GM18519 (cell line): ENCODE data around the gene CHKA.
"Not testable (repeated sequence)": the region's sequence is repeated elsewhere in the genome, so short reads cannot be mapped to it uniquely, and the experiment has no call there.

Source experiments
- ATAC-seq: cut with Tn5 transposase; IDR thresholded peaks from one replicate; pipeline ENCODE4 v1.9.1; 2021; ENCODE audit warnings: mild to moderate bottlenecking, moderate library complexity; ENCODE audit not compliant: unreplicated experiment, low FRiP score

CHKA gene

DNA sequence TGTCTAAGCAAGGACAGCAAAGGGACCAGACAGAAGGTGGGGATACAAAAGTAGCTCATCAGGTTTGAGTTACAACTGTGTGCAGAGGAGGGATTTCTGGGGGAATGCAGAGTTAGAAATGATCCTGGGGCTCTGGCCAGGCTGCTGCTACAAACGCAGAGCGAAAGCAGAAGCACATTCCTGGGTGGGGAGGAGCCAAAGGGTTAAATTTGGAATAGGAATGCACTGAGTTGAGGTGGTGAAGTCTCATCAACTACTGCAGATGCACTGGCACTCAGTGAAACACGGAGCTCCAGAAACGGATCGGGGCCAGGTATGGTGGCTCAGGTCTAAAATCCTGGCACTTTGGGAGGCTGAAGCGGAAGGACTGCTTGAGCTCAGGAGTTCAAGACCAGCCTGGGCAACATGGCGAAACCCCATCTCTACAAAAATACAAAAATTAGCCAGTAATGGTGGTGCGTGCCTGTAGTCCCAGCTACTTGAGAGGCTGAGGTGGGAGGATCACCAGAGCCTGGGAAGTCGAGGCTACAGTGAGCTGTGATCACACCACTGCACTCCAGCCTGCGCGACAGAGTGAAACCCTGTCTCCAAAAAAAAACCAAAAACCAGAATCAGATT, 3.2 kb downstream of the CHKA start:
- no peak for ATAC-seq

GRCh38 chr11:68116974-68117373, 4.2 kb downstream of the CHKA start:
- ATAC-seq, result no peak

DNA sequence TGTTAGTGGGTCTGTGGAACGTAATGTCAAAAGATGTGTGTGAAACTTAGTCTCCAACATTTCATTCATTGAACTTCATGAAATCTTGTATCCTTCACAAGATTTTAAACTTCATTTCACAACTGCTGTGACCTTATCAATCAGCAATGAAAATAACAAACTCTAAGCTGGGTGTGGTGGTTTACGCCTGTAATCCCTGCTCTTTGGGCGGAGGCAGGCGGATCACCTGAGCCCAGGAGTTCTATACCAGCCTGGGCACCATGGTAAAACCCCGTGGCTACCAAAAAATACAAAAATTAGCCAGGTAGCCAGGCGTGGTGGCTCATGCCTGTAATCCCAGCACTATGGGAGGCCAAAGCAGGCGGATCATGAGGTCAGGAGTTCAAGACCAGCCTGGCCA, 5.1 kb downstream of the CHKA start:
- ATAC-seq, result no peak

- ATAC-seq, result no peak
These were observed 5.9 kb downstream of the CHKA start for GRCh38 chr11:68115285-68115684.

GRCh38 chr11:68113986-68114385, 7.2 kb downstream of the CHKA start:
- ATAC-seq, result no peak

DNA sequence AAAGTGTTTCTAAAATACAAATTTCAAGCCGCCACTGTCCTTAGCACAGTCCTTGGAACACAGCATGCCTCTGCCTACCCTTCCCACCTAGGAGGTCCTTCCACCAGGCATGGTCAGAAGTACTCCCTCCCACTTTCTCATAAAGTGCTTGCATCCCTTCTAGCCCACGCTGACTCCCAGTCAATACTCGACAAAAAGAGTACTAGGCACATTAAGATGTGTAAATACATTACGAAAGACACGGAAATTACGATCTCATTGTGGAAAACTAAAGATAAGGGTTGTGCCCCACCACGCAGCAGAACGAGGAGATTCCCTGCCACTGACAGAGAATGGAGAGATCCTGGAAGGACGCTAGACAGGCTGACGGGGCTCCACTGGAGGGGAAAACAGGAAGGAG, 13.5 kb downstream of the CHKA start:
- ATAC-seq, result no peak

DNA sequence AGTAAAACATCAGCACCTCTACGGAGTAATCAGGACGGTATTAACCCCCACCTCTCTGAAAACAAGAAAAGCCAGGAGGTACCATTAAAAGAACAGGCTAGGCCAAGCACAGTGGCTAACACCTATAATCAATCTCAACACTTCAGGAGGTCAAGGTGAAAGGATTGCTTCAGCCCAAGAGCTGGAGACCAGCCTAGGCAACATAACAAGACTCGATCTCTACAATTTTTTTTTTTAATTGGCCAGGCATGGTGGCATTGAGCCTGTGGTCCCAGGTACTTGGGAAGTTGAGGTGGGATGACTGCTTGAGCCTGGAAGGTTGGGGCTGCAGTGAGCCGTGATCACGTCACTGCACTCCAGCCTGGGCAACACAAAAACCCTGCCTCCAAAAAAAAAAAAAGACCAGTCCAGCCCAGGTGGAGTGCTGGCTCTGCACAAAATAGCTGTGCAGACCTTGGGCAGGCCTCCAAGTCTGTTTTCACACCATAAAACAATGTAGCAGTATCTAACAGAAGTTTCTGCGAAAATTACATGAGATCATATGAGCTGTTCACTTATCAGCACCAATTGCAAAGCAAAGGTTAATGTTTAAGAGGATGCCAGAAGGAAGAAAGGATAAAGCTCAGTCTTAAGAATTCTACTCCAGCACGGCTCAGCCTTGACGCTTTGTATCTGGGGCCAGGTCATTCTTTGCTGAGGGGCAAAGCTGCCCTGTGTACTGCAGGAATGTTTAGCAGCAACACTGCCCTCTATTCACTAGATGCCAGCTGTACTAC, 14.8 kb downstream of the CHKA start:
- ATAC-seq, result no peak

DNA sequence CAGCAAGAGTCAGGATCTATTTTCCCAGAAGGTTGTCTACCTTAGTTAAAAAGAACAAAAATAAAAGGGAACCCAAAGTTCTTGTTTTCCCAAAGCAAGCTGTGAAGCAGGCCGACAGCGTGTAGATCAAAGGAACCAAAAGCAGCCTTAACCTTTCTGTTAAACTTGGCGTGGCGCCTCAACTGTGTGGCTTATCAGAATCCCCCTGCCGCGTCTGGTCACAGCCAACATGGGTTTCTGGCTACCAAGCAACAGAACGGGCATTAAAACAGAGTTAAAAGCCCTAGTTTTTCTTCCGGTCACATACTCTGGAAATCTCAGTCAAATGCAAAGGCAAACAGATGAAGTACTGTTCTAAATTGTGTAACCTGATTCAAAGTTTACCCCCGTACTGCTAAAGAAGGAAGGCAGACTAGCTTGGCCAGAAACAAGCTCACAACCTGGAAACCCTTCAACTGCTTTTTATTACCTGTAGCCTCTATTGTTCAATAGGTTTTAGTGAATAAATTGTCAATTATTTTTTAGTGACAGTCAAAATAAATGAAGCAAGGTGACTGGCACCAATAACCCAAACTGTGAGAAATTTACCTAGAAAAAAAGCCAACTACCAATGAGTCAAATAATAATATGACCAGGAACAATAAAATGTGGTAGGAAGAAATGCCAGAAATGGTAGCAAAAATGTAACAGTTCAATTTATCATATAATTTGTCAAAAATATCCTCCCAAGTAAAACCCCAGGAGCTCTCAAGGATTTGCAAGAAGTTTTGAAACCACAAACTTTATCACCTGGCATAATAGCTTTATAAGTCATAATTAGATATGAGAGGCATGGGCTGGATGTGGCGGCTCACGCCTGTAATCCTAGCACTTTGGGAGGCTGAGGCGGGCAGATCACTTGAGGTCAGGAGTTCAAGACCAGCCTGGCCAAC, 21.4 kb downstream of the CHKA start:
- no peak for ATAC-seq

- no peak for ATAC-seq
These were observed 22.1 kb downstream of the CHKA start for GRCh38 chr11:68099057-68099456.

GRCh38 chr11:68096962-68097361, 24.2 kb downstream of the CHKA start:
- ATAC-seq, result no peak

- no peak for ATAC-seq
These were observed 27.6 kb downstream of the CHKA start for GRCh38 chr11:68093565-68093964.

GRCh38 chr11:68092946-68093345, 28.2 kb downstream of the CHKA start:
- ATAC-seq, result not testable (repeated sequence)

DNA sequence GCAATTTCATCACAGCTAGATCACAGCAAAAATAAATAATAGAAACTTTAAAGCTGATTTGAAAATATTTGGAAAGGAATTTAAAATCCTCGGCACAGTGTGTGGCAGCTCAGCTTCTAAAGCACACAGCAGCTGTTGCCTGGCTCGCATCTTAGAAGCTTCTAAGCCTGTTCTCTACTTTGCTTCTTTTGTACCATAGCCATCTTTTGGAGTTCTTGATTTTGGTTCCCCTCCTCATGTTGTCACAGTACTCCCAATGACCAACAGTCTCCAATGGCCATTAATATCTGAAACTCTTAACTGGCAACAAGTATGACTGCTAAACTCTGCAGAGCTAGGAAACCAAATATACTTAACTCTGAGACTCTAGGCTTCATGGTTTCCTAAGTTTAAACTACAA, 28.8 kb downstream of the CHKA start:
- no peak for ATAC-seq

DNA sequence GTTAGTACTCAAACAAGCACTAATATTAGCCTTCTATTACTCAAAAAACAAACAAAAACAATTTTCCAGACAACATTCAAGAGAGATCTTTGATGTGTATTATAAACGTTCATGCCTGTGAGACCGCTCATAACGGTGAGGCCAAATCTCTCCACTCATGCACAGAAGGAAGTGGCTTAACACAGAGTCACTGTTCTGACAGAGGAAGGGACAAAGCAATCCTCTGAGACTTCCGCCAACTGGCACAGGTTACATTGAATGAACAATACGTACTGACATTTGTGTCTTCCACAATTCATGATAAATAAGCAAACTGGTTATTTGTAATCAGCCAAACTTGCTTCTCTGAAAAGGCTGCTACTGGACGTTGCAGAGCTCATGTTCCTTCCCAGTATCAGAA, 30.5 kb downstream of the CHKA start:
- no peak for ATAC-seq

DNA sequence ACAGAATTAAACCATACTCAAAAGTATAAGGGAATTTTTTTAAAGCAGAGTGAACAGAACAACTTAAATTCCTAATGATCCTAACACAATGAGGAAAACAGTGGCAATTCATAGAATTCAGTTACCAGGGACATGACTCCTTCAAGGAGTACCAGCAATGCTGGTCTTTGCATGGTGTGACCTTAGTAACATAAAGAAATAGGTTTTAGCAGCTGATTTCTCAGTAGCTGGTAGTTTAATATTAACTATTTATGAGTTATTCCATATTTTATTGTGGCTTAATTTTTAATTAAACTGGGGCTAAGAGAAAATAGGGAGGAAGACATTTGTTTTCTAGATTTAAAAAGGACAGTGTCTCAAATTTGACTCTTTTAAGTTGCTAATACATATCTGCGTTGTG, 30.9 kb downstream of the CHKA start:
- ATAC-seq, result no peak

GRCh38 chr11:68089679-68090078, 31.5 kb downstream of the CHKA start:
- ATAC-seq, result no peak

DNA sequence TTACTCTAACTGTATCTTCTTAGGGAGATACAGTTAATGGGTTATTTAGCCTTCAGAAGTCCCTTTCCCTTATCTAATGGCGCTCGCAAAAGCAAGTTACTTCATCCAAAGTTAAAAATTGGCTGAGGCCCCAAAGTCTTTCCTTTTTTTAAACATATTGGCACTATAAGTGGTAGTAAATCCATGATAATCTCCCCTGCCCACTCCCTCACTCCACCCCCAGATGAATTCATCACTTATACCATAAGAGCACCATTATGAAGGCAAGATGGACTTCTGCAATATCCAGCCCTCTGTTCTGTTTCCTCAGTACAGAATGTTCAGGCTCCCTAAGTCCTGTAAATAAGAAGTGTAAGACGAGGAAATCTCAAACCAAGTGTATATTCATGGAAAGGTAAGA, 37.7 kb downstream of the CHKA start:
- ATAC-seq, result no peak

GRCh38 chr11:68082481-68082880, 38.7 kb downstream of the CHKA start:
- ATAC-seq, result no peak

DNA sequence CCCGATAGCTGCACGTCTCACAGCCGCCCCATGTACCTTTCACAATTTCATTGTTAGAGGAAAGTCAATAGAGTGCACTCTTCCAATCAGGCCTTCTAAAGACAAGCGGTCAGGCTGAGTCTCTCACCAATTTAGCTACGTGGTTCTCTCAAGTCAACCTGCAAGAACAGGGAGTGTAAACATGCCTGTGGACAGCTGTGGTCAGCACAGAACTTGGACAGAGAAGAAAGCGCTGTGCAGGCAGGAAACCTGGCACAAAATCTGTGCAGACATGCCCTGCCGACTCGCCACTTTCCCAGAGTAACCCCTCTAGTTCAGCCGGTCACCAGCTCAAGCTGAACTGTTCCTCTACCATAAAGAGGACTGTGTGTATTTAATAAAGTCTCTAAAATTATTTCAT, 39.5 kb downstream of the CHKA start:
- no peak for ATAC-seq

- no peak for ATAC-seq
These were observed 40.3 kb downstream of the CHKA start for GRCh38 chr11:68080860-68081259.
